ENCODE data around the gene ANKRD26. TPM values are rescaled to one million over a fixed set of nuclear protein-coding genes. Genes with fewer than 3 reads are reported as not detected.

ANKRD26 gene
- total RNA-seq: 10 to 100 TPM in 2 of 9 donors, 1 to 10 TPM in 7; 7.0 to 10.9 (median 9.4) TPM
- polyA plus RNA-seq: 1 to 10 TPM; 5.0 to 7.8 TPM
- long read RNA-seq, donor 1, partial matches to known transcripts: 5 of 14 reads
- long read RNA-seq, donor 1, other reads (novel, unspliced or antisense): 9 of 14 reads
- long read RNA-seq, donor 2, partial matches to known transcripts: 13 of 16 reads
- long read RNA-seq, donor 2, other reads (novel, unspliced or antisense): 3 of 16 reads
- long read RNA-seq, donor 3, partial matches to known transcripts: 12 of 16 reads
- long read RNA-seq, donor 3, other reads (novel, unspliced or antisense): 4 of 16 reads

GRCh38 chr10:27099916-27100812 is at the start of gene ANKRD26:
Gene ANKRD26 (minus strand): TSS chr10:27100494. CDS start chr10:27100326, 168 bp downstream.
- Histone ChIP-seq H3K9me3 (no peaks in the 10 kb centered on the region), H3K36me3 (peaks cover 0 to 8% (median 0%) of the 10 kb centered on the region in 9 donors), H3K4me3 (peak within 1 kb of the TSS; percentile 70 to 92 (median 78)), H3K27me3 (no peaks in the 10 kb centered on the region), H3K27ac (peak within 1 kb of the TSS; percentile 88 to 97 (median 93)), H3K4me1 (peaks cover 0 to 23% (median 11%) of the 10 kb centered on the region in 12 donors)
- DNase-seq (peak; percentile 97 to 100 (median 99)), ATAC-seq (peak; percentile 94 to 97 (median 94))
- 0 to 1% (median 0%) methylated on average over 47 to 65 of the region's 65 CpGs for WGBS, 4 donors
- peak; percentile 47 to 87 for TF ChIP-seq POLR2A (IDR thresholded peaks at IDR 0.05)
- TF ChIP-seq, protein P1, sequence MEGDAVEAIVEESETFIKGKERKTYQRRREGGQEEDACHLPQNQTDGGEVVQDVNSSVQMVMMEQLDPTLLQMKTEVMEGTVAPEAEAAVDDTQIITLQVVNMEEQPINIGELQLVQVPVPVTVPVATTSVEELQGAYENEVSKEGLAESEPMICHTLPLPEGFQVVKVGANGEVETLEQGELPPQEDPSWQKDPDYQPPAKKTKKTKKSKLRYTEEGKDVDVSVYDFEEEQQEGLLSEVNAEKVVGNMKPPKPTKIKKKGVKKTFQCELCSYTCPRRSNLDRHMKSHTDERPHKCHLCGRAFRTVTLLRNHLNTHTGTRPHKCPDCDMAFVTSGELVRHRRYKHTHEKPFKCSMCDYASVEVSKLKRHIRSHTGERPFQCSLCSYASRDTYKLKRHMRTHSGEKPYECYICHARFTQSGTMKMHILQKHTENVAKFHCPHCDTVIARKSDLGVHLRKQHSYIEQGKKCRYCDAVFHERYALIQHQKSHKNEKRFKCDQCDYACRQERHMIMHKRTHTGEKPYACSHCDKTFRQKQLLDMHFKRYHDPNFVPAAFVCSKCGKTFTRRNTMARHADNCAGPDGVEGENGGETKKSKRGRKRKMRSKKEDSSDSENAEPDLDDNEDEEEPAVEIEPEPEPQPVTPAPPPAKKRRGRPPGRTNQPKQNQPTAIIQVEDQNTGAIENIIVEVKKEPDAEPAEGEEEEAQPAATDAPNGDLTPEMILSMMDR (IDR thresholded peaks at IDR 0.05): peak in 2 of 12 donors; percentile 13 to 14
- intact Hi-C loops (cut with DNase I): loop anchor here in 3 of 10 donors (2.0 to 5.0 kb wide), 2 partner anchors 52 to 55 kb away; partner anchors contain the start of genes YME1L1 (in 3 of the 3) and MASTL (in 1 of the 3)

- DNase-seq (peak in 4 of 5 donors; percentile 20 to 44 (median 32)), ATAC-seq (peak; percentile 82 to 90 (median 86))
- peaks cover 0 to 25% (median 12%) of the 10 kb centered on the region in 12 donors for H3K4me1 ChIP-seq
- no peaks in the 10 kb centered on the region for H3K27me3 ChIP-seq
- H3K4me3 ChIP-seq: no peak overlapping the region
- intact Hi-C loops (cut with DNase I): no loop called here
- 45 to 72% (median 57%) methylated on average over 5 of the region's 5 CpGs for WGBS, 4 donors
- H3K9me3 ChIP-seq: no peaks in the 10 kb centered on the region
- no peak overlapping the region for H3K27ac ChIP-seq
- TF ChIP-seq POLR2A (IDR thresholded peaks at IDR 0.05): no peak
- TF ChIP-seq, protein P1 (IDR thresholded peaks at IDR 0.05): no peak
- H3K36me3 ChIP-seq: peaks cover 0 to 70% (median 63%) of the 10 kb centered on the region in 9 donors
These were observed 47.4 kb upstream of the ANKRD26 start for GRCh38 chr10:27147701-27148100.

DNA sequence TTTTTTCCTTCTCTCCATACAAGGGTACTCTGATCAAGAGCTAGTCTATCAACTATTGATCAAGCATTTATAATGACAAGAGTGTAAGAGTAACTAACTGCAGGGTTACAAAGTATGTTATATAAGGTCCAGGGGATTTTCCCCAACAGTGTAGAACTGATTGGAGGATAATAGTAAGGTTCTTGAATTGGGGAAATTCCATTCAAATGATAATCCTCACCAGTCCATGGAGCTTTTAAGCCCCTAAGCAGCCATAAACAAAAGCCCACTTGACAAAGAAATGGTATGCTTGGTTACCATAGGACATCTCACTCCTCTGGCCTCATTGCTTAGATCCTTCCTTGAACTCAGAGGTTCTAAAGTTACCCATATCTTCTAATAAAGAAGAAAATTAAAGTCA is 45.6 kb upstream of the ANKRD26 start:
- H3K36me3 ChIP-seq: peaks cover 0 to 88% (median 79%) of the 10 kb centered on the region in 9 donors
- ATAC-seq (no peak), DNase-seq (no peak)
- H3K4me1 ChIP-seq: peaks cover 0 to 13% (median 2%) of the 10 kb centered on the region in 12 donors
- TF ChIP-seq POLR2A (IDR thresholded peaks at IDR 0.05): no peak
- no peak overlapping the region for H3K27ac ChIP-seq
- H3K27me3 ChIP-seq: no peaks in the 10 kb centered on the region
- no peaks in the 10 kb centered on the region for H3K9me3 ChIP-seq
- no peak overlapping the region for H3K4me3 ChIP-seq
- intact Hi-C loops (cut with DNase I): no loop called here

DNA sequence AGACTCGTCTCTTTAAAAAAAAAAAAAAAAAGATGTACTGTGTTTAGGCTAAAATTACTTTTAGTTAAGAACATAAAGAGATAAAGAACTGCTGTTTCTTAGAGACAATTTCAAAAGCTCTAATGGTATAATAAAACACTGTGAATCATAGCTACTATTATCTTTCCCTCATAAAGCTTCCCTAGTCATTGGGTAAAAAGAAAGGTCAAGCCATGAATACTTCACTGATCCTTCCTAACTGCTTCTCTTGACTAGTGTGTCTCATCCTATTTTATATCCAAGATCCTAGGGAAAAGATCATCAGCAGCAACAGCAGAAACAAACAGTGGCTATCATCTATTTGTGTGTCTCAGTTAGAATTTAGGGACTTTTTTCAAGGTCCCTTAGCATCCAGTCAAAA is 43.4 kb upstream of the ANKRD26 start:
- H3K4me1 ChIP-seq: peaks cover 0 to 8% (median 0%) of the 10 kb centered on the region in 12 donors
- TF ChIP-seq POLR2A (IDR thresholded peaks at IDR 0.05): no peak
- TF ChIP-seq, protein P1 (IDR thresholded peaks at IDR 0.05): no peak
- WGBS, 4 donors: 84 to 100% (median 96%) methylated on average over 1 of the region's 1 CpG
- H3K4me3 ChIP-seq: no peak overlapping the region
- no peaks in the 10 kb centered on the region for H3K27me3 ChIP-seq
- ATAC-seq: no peak
- H3K27ac ChIP-seq: no peak overlapping the region
- H3K36me3 ChIP-seq: peaks cover 0 to 100% (median 96%) of the 10 kb centered on the region in 9 donors
- no peaks in the 10 kb centered on the region for H3K9me3 ChIP-seq
- no peak for DNase-seq
- intact Hi-C loops (cut with DNase I): no loop called here

Measured in heart left ventricle (tissue), 16 donors.